ENCODE data around the gene IDH3B.

GRCh38 chr20:2656471-2657117, 7.4 kb downstream of the IDH3B start:
- TF ChIP-seq POLR2A (IDR thresholded peaks at IDR 0.05; ENCODE audit: extremely low read depth, insufficient read length), result no peak
- TF ChIP-seq MAX (IDR thresholded peaks at IDR 0.05; ENCODE audit: low read depth, low read length), result no peak
- TF ChIP-seq, protein P1, sequence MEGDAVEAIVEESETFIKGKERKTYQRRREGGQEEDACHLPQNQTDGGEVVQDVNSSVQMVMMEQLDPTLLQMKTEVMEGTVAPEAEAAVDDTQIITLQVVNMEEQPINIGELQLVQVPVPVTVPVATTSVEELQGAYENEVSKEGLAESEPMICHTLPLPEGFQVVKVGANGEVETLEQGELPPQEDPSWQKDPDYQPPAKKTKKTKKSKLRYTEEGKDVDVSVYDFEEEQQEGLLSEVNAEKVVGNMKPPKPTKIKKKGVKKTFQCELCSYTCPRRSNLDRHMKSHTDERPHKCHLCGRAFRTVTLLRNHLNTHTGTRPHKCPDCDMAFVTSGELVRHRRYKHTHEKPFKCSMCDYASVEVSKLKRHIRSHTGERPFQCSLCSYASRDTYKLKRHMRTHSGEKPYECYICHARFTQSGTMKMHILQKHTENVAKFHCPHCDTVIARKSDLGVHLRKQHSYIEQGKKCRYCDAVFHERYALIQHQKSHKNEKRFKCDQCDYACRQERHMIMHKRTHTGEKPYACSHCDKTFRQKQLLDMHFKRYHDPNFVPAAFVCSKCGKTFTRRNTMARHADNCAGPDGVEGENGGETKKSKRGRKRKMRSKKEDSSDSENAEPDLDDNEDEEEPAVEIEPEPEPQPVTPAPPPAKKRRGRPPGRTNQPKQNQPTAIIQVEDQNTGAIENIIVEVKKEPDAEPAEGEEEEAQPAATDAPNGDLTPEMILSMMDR (IDR thresholded peaks at IDR 0.05; ENCODE audit: low read depth, low read length), result no peak
